GM19025 (cell line): ENCODE data around the gene INSL3.
A peak's percentile ranks its signal among the peaks of the same experiment; 100 is the strongest.

Experiments used
- ATAC-seq: cut with Tn5 transposase; IDR thresholded peaks from one replicate; pipeline ENCODE4 v1.9.1; 2021; ENCODE audit warnings: mild to moderate bottlenecking, low read depth, moderate library complexity; ENCODE audit not compliant: unreplicated experiment

Gene INSL3

GRCh38 chr19:17821190-17821589 lies at the start of gene INSL3:
INSL3 (minus strand) TSS chr19:17821519; CDS start chr19:17821506, 13 bp downstream.
- no peak for ATAC-seq

GRCh38 chr19:17869114-17869608 lies 47.8 kb upstream of the INSL3 start:
- ATAC-seq, result no peak

DNA sequence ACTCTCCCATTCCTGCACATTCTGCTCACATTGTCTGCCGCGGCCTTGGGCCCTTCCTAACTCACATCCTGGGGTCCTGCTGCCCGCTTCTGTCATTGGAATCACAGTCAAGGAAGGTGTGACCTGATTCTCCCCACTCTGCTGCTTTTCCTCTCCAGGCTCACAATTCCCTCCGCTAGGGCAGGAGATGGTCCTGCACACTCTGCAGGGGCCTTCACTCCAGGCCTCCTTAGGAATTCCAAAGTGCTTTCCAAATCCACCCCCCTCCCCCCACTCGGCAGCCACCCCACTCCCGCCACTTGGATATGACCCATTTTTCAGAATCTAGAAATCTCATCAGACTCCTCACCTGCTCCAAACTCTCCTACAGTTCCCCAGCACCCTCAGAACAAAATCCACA lies 47.4 kb upstream of the INSL3 start:
- no peak for ATAC-seq

GRCh38 chr19:17866964-17867486 lies 45.7 kb upstream of the INSL3 start:
- no peak for ATAC-seq

DNA sequence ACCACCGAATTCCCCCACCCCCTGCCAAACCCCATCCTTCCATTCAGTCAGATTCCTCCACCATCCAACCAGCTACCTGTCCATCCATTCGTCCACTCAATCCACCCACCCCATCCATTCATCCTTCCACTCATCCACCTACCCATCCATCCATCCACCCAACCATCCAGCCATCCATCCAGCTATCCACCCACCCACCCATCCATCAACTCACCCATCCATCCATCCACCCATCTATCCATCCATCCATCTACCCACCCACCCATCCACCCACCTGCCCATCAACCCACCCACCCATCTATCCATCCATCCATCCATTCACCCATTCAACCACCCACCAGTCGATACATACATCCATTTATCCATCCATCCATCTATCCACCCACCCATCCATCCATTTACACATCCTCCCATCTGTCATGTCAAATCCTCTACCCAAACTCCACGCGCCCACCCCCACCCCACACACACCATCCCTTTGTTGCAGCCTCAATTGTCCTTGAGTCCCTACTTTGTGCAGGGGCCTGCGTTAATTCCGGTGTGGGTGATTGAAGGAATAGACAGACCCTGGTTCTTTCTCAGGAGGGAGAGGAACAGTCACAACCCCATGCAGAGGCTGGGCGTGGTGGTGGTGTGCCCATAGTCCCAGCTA lies 45.1 kb upstream of the INSL3 start:
- ATAC-seq, result no peak

DNA sequence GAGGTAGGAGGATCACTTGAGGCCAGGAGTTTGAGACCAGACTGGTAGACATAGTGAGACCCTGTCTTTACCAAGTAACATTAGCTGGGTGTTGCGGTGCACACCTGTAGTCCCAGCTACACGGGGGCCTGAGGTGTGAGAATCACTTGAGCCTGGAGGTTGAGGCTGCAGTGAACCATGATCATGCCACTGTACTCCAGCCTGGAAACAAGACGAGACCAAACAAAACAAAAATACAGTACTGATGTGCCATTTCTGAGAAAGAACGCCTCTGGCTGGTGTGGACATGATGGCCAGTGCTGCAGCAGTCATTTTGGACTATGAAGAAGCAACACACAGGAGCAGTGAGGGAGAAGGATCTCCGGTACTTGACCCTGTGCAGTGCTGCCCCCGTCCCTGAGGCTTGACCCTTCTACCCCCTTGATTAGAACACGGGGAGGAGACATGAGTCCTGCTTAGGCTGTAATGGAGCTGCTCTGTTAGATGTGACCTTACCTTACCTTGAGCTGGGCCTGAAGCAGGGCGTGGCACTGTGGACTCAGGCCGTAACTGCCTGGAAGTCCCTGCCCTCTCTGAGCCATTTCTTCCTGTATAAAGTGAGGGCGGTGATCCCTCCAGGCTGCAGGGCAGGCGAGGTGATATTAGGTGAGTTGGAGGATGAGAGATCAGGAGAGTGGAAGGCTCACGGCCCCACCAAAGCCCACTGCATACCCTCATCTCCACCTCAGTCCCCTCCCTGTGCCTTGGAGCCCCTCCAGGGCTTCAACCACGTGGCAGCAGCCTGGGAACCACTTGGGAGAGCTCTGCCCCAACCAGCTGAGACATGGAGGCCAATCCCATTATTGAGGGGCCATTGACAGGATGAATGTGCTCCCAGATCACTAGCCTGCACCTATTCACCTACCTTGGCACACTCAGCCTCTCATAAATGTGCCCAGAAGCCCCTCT lies 44.3 kb upstream of the INSL3 start:
- ATAC-seq, result no peak

DNA sequence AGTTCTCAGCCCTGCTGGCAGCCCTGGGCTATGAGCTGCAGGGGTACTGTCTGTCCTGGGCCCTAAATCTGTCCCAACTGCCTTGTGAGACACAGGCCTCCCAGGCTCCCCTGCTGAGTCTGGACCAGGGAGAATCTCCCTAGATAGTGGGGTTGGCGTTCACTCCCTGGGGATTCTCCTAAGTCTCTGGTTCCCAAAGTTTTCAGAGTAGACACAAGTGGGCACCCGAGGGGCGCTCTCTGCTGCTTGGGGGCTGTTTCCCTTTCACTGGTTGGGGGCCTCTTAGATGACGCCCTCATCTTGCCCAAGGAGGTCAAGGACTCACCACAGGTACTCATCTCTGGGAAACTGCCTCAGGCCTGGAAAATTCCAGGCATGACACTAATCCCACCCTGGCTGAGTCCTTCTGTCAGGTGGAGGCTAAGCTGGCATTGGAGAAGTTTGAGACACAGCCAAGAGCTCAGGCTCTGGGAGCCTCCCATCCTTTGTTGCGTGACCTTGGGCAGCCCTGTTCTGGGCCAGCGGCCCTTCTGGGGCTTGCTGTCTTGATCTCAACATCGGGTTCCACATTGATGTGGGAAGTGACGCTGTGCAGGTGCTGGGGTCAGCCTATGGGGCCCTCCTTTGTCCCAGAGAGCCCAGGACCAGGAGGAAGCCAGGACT lies 42.3 kb upstream of the INSL3 start:
- no peak for ATAC-seq

- no peak for ATAC-seq
Observed at GRCh38 chr19:17862711-17863519, 41.6 kb upstream of the INSL3 start.

DNA sequence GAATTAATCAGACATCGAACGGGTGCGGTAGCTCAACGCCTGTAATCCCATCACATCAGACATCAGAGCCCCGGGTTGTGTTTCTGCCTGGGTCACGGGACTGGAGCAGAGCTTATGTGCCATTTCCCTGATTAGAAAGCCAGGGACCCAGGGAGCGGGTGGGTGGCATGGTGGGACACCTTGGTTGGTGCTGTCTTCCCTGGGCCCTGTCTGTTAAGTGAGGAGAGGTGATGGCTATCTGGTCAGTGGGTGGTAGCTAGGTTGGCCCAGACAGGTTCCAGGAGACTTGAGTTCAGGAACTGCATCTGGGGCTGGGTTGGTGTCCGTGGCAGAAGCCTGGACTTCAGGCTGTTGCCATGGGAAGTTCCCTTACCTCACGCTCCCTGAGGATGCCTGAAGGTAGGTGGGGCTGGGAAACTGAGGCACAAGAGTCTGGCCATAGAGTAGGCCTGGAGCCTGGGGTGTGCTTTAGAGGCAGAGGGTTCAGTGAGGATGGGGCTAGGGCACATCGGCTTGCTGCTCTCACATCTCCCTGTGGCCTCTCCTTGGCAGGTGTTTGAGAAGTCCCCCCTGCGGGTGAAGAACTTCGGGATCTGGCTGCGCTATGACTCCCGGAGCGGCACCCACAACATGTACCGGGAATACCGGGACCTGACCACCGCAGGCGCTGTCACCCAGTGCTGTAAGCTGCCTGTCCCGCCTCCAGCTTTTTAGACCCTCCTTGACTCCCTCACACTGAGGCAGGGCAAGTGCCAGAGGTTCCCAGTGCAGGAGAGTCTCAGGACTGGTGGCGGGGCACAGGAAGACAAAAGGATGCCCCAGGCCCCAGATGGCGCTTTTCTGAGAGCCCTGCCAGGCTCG lies 40.5 kb upstream of the INSL3 start:
- no peak for ATAC-seq

DNA sequence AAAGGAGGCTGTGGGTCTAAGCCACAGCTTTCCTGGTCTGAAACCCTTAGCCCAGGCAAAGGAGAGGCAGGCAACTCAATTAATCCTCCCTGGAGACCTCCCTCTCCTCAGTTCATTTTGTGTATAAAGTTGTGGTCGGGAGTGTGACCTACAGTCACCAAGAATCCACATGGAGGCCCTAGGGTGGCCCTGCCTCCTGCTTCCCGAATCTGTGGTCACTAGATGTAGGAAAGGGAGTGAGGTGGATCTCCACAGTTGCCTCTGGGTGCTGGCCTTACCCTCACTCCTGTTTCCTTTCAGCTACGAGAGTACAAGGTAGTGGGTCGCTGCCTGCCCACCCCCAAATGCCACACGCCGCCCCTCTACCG lies 39.7 kb upstream of the INSL3 start:
- ATAC-seq, result no peak

- no peak for ATAC-seq
Observed at GRCh38 chr19:17860331-17860992, 39.1 kb upstream of the INSL3 start.

DNA sequence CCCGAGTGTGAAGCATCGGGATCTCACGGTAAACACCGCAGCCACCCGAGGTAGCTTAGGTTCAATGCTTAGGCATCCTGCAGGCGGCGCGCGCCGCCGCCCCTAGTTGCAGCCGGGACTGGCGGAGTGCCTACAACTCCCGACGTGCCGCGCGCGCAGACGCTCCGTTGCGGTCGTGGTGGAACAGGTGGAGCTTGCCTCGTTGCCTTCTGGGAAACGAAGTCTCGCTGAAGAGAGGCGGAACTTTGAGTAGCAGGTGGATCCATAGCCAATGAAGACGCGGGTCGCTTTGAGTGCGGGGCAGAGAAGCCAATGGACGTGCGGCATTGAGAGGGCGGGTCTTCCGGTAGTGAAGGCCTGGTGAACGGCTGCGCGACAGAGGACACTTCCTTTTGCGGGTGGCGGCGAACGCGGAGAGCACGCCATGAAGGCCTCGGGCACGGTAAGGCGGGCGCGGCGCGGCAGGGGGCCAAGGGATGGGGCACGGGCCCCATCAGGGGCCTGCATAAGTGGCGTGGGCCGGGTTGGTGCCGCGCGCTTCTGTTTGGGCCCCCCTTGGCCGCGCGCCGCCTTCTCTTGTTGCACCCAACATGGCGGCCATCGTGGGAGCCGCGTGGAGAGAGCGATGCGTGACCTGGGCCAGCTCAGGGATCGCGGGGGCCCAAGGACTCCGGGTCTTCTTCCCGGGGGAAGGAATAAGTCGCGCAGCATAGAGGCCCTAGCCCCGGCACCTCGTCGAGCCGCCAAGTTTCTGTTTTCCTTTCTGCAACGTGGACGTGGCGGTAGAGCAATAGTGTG lies 38.4 kb upstream of the INSL3 start, which contains the start of gene RPL18A:
Gene RPL18A (plus strand): TSS at position 378 of the 798 bp plus-strand sequence. CDS start 47 bp downstream, at position 425.
- ATAC-seq, result peak; percentile 92

GRCh38 chr19:17855280-17856152 lies 34.2 kb upstream of the INSL3 start:
- no peak for ATAC-seq

GRCh38 chr19:17854061-17854460 lies 32.7 kb upstream of the INSL3 start:
- ATAC-seq, result no peak

- ATAC-seq, result no peak
Observed at GRCh38 chr19:17848595-17849292, 27.4 kb upstream of the INSL3 start.
